HepG2 (cell line): Measurements from ENCODE around the gene LAMA5. TPM values are rescaled to one million over a fixed set of nuclear protein-coding genes. Genes with fewer than 3 reads are reported as not detected.

Experiments used
- KDM6A ChIP-seq: IDR thresholded peaks from 2 replicates; pipeline ENCODE4 v1.6.1; 2016; ENCODE audit warnings: low read depth
- MAZ ChIP-seq, 2 experiments: sonication (generic) in 1 of 2; formaldehyde crosslinking in 1 of 2; IDR thresholded peaks; 2 replicates each; pipeline versions ENCODE4 v1.5.0 to v1.6.1; 2012 to 2020; ENCODE audit warnings: low read depth in 2 of 2, mild to moderate bottlenecking in 2 of 2, borderline replicate concordance in 1 of 2, improper control_type of control experiment in 1 of 2, low read length in 1 of 2, missing genetic modification reagents in 1 of 2, moderate library complexity in 1 of 2
- NFKB2 ChIP-seq: sonication (generic); formaldehyde crosslinking; IDR thresholded peaks from 2 replicates; pipeline ENCODE4 v1.4.0; 2020; ENCODE audit warnings: missing genetic modification reagents, borderline replicate concordance
- PRPF4 ChIP-seq: fragments of 200-400 bp; formaldehyde crosslinking; IDR thresholded peaks from 2 replicates; pipeline ENCODE4 v1.6.1; 2016; ENCODE audit warnings: low read length, low read depth; ENCODE audit not compliant: poor library complexity, severe bottlenecking
- ZFP90 ChIP-seq: sonication (generic); formaldehyde crosslinking; IDR thresholded peaks from 2 replicates; pipeline ENCODE4 v1.8.0; 2022; ENCODE audit warnings: missing genetic modification reagents, mild to moderate bottlenecking, inconsistent platforms, borderline replicate concordance
- ZNF264 ChIP-seq: sonication (generic); formaldehyde crosslinking; IDR thresholded peaks from 2 replicates; pipeline ENCODE4 v1.4.0; 2020; ENCODE audit warnings: missing genetic modification reagents
- ZNF557 ChIP-seq: sonication (generic); formaldehyde crosslinking; IDR thresholded peaks from 2 replicates; pipeline ENCODE4 v1.4.0; 2020; ENCODE audit warnings: missing genetic modification reagents
- ZNF629 ChIP-seq: sonication (generic); formaldehyde crosslinking; conservative IDR thresholded peaks from 2 replicates; pipeline ENCODE4 v1.5.0; 2020; ENCODE audit warnings: missing genetic modification reagents
- ZNF678 ChIP-seq: sonication (generic); formaldehyde crosslinking; IDR thresholded peaks from 2 replicates; pipeline ENCODE4 v1.4.0; 2020; ENCODE audit warnings: mild to moderate bottlenecking, missing genetic modification reagents
- ZNF737 ChIP-seq: sonication (generic); formaldehyde crosslinking; IDR thresholded peaks from 2 replicates; pipeline ENCODE4 v1.5.0; 2020; ENCODE audit warnings: missing genetic modification reagents, mild to moderate bottlenecking, borderline replicate concordance
- ZSCAN22 ChIP-seq: sonication (generic); formaldehyde crosslinking; IDR thresholded peaks from 2 replicates; pipeline ENCODE4 v1.4.0; 2020; ENCODE audit warnings: mild to moderate bottlenecking, missing genetic modification reagents
- polyA plus RNA-seq, 8 experiments: library from polyadenylated mRNA; depleted of rRNA in 3 of 8; stranded (reverse) in 7 of 8; unstranded in 1 of 8; fragments of >200 nt; fragmentation: Illumina TruSeq in 4 of 8; extraction: Trizol in 4 of 8; gene quantifications; 2 replicates each; pipeline versions ENCODE4 v1.2.1 to v1.2.3, GENCODE V29; 2011 to 2016; ENCODE audit warnings: low read depth in 4 of 8, missing spikeins in 1 of 8, mixed read lengths in 1 of 8; ENCODE audit not compliant: insufficient read depth in 1 of 8
- total RNA-seq, 5 experiments: library from RNA; depleted of rRNA; stranded (reverse); fragments of >200 nt; fragmentation: Illumina TruSeq; extraction: Trizol; gene quantifications; 2 replicates each; pipeline ENCODE4 v1.2.3, GENCODE V29; 2016; ENCODE audit warnings: low read depth in 1 of 5
- TF ChIP-seq, protein P1 (sequence below): IDR thresholded peaks from 2 replicates; pipeline ENCODE4 v1.6.1; 2012; ENCODE audit warnings: inconsistent platforms
- TF ChIP-seq, protein P2 (sequence below): sonication (generic); formaldehyde crosslinking; IDR thresholded peaks from 2 replicates; pipeline ENCODE4 v1.4.0; 2020; ENCODE audit warnings: missing genetic modification reagents
- TF ChIP-seq, protein P3 (sequence below): sonication (generic); formaldehyde crosslinking; IDR thresholded peaks from 2 replicates; pipeline ENCODE4 v1.5.1; 2020; ENCODE audit warnings: mild to moderate bottlenecking, missing genetic modification reagents, moderate library complexity
- TF ChIP-seq, protein P4 (sequence below): sonication (generic); formaldehyde crosslinking; IDR thresholded peaks from 2 replicates; pipeline ENCODE4 v1.5.0; 2020; ENCODE audit warnings: mild to moderate bottlenecking, missing genetic modification reagents, borderline replicate concordance

LAMA5 gene
- total and polyA plus RNA-seq, 2 of the 13 experiments (the other 11 are each of a cell fraction or from before 2014, with no cell fraction given) = 21.0 to 44.7 TPM

DNA sequence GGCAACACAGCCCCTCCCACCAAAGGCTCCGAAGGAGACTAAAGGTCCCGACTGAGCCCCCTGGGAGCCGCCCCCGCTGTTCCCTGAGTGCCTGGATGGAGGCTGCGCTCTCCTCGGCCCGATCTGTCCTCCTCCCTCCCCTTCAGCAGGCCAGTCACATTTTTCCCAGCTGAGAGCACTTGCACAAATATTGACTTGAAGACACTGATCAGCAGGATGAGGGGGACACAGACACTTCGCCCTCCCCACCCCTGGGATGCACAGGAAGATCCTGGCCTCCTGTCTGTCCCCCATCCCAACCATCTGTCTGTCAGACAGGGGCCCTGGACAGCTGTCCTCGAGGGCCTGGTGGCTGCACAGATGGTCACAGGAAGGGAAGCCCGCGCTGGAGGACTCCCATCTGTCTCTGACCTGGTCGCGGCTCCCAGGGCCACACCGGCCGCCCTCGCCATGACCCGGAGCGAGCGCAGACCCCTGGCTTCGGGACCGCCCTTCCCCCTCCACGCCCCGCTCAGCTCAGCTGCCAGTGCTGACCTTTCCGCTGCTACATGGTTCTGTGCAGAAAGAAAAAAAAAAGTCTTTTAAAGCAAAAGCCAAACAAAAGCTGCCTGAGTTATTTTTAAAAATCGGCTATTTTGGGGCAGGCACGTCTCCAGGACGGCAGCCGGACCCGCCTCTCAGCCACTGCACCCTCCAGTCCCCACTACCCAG, 11.1 kb downstream of the LAMA5 start (continued):
- TF ChIP-seq, protein P1, sequence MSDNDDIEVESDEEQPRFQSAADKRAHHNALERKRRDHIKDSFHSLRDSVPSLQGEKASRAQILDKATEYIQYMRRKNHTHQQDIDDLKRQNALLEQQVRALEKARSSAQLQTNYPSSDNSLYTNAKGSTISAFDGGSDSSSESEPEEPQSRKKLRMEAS = no peak
- TF ChIP-seq ZNF678 (CRISPR knock-in tag) = no peak
- no peak for TF ChIP-seq KDM6A (CRISPR knock-in tag)
- TF ChIP-seq NFKB2 = no peak
- TF ChIP-seq, protein P2, sequence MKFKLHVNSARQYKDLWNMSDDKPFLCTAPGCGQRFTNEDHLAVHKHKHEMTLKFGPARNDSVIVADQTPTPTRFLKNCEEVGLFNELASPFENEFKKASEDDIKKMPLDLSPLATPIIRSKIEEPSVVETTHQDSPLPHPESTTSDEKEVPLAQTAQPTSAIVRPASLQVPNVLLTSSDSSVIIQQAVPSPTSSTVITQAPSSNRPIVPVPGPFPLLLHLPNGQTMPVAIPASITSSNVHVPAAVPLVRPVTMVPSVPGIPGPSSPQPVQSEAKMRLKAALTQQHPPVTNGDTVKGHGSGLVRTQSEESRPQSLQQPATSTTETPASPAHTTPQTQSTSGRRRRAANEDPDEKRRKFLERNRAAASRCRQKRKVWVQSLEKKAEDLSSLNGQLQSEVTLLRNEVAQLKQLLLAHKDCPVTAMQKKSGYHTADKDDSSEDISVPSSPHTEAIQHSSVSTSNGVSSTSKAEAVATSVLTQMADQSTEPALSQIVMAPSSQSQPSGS (CRISPR knock-in tag) = no peak
- TF ChIP-seq ZNF629 (CRISPR knock-in tag) = no peak
- TF ChIP-seq ZFP90 (CRISPR knock-in tag) = no peak
- TF ChIP-seq ZNF264 (CRISPR knock-in tag) = no peak
- TF ChIP-seq, protein P3, sequence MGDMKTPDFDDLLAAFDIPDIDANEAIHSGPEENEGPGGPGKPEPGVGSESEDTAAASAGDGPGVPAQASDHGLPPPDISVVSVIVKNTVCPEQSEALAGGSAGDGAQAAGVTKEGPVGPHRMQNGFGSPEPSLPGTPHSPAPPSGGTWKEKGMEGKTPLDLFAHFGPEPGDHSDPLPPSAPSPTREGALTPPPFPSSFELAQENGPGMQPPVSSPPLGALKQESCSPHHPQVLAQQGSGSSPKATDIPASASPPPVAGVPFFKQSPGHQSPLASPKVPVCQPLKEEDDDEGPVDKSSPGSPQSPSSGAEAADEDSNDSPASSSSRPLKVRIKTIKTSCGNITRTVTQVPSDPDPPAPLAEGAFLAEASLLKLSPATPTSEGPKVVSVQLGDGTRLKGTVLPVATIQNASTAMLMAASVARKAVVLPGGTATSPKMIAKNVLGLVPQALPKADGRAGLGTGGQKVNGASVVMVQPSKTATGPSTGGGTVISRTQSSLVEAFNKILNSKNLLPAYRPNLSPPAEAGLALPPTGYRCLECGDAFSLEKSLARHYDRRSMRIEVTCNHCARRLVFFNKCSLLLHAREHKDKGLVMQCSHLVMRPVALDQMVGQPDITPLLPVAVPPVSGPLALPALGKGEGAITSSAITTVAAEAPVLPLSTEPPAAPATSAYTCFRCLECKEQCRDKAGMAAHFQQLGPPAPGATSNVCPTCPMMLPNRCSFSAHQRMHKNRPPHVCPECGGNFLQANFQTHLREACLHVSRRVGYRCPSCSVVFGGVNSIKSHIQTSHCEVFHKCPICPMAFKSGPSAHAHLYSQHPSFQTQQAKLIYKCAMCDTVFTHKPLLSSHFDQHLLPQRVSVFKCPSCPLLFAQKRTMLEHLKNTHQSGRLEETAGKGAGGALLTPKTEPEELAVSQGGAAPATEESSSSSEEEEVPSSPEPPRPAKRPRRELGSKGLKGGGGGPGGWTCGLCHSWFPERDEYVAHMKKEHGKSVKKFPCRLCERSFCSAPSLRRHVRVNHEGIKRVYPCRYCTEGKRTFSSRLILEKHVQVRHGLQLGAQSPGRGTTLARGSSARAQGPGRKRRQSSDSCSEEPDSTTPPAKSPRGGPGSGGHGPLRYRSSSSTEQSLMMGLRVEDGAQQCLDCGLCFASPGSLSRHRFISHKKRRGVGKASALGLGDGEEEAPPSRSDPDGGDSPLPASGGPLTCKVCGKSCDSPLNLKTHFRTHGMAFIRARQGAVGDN (CRISPR knock-in tag) = peak; percentile 39; the same call in 1 of the 2 replicates
- TF ChIP-seq, protein P4, sequence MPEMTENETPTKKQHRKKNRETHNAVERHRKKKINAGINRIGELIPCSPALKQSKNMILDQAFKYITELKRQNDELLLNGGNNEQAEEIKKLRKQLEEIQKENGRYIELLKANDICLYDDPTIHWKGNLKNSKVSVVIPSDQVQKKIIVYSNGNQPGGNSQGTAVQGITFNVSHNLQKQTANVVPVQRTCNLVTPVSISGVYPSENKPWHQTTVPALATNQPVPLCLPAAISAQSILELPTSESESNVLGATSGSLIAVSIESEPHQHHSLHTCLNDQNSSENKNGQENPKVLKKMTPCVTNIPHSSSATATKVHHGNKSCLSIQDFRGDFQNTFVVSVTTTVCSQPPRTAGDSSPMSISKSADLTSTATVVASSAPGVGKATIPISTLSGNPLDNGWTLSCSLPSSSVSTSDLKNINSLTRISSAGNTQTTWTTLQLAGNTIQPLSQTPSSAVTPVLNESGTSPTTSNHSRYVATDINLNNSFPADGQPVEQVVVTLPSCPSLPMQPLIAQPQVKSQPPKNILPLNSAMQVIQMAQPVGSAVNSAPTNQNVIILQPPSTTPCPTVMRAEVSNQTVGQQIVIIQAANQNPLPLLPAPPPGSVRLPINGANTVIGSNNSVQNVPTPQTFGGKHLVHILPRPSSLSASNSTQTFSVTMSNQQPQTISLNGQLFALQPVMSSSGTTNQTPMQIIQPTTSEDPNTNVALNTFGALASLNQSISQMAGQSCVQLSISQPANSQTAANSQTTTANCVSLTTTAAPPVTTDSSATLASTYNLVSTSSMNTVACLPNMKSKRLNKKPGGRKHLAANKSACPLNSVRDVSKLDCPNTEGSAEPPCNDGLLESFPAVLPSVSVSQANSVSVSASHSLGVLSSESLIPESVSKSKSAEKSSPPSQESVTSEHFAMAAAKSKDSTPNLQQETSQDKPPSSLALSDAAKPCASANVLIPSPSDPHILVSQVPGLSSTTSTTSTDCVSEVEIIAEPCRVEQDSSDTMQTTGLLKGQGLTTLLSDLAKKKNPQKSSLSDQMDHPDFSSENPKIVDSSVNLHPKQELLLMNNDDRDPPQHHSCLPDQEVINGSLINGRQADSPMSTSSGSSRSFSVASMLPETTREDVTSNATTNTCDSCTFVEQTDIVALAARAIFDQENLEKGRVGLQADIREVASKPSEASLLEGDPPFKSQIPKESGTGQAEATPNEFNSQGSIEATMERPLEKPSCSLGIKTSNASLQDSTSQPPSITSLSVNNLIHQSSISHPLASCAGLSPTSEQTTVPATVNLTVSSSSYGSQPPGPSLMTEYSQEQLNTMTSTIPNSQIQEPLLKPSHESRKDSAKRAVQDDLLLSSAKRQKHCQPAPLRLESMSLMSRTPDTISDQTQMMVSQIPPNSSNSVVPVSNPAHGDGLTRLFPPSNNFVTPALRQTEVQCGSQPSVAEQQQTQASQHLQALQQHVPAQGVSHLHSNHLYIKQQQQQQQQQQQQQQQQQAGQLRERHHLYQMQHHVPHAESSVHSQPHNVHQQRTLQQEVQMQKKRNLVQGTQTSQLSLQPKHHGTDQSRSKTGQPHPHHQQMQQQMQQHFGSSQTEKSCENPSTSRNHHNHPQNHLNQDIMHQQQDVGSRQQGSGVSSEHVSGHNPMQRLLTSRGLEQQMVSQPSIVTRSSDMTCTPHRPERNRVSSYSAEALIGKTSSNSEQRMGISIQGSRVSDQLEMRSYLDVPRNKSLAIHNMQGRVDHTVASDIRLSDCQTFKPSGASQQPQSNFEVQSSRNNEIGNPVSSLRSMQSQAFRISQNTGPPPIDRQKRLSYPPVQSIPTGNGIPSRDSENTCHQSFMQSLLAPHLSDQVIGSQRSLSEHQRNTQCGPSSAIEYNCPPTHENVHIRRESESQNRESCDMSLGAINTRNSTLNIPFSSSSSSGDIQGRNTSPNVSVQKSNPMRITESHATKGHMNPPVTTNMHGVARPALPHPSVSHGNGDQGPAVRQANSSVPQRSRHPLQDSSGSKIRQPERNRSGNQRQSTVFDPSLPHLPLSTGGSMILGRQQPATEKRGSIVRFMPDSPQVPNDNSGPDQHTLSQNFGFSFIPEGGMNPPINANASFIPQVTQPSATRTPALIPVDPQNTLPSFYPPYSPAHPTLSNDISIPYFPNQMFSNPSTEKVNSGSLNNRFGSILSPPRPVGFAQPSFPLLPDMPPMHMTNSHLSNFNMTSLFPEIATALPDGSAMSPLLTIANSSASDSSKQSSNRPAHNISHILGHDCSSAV (CRISPR knock-in tag) = no peak
- TF ChIP-seq ZSCAN22 = no peak
- TF ChIP-seq ZNF557 = no peak
- no peak for TF ChIP-seq MAZ (IDR thresholded peaks at IDR 0.05; ENCODE audit: borderline replicate concordance, low read depth, low read length)
- no peak for TF ChIP-seq MAZ (CRISPR knock-in tag; IDR thresholded peaks at IDR 0.05; ENCODE audit: low read depth)
- TF ChIP-seq PRPF4 = peak; percentile 19
- no peak for TF ChIP-seq ZNF737
